DND-41 (cell line): Measurements from ENCODE around the gene DIAPH1.

Experiments used
- CTCF ChIP-seq: IDR thresholded peaks from 2 replicates; pipeline ENCODE4 v1.5.1; 2012; ENCODE audit warnings: borderline replicate concordance, low read length, moderate library complexity, mild to moderate bottlenecking; ENCODE audit not compliant: poor library complexity, severe bottlenecking; ENCODE audit errors: extremely low read depth
- EZH2 ChIP-seq: IDR thresholded peaks from 3 replicates; pipeline ENCODE4 v1.6.1; 2012; ENCODE audit warnings: borderline replicate concordance, low read depth, mild to moderate bottlenecking, moderate library complexity, low read length, inconsistent platforms; ENCODE audit not compliant: severe bottlenecking

DNA sequence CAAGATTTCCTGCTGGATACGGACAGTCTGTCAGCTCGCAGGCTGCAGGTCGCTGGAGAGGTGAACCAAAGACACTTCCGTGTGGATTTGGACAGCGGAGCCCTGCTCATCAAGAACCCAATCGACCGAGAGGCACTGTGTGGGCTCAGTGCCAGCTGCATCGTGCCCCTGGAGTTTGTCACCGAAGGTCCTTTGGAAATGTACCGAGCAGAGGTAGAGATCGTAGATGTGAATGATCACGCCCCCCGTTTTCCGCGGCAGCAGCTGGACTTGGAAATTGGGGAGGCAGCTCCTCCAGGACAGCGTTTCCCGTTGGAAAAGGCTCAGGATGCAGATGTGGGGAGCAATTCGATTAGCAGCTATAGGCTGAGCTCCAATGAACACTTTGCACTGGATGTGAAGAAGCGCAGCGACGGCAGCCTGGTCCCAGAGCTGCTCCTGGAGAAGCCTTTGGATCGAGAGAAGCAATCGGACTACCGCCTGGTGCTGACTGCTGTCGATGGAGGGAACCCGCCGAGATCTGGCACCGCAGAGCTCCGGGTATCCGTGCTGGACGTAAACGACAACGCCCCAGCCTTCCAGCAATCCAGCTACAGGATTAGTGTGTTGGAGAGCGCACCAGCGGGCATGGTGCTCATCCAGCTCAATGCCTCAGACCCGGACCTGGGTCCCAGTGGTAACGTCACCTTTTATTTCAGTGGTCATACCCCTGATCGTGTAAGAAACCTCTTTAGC lies 133.3 kb downstream of the DIAPH1 start:
- TF ChIP-seq CTCF (no peak), EZH2 (no peak)
